BJ (cell line): ENCODE data around the gene BCAN. TPM values are rescaled to one million over a fixed set of nuclear protein-coding genes. Genes with fewer than 3 reads are reported as not detected.

Experiments used
- CTCF ChIA-PET: fragments of 350-600 bp; formaldehyde crosslinking; extraction: SDS; loops from one replicate; lab custom pipeline; 2021; ENCODE audit warnings: antibody characterized with exemption, inconsistent platforms; lab: Yijun Ruan, JAX
- POLR2A ChIA-PET: fragments of 300-600 bp; sonication (Branson Sonifier 250); formaldehyde crosslinking; extraction: SDS; loops from one replicate; lab custom pipeline; 2021; ENCODE audit warnings: antibody characterized with exemption; lab: Charles Lee
- DNase-seq: peaks from one replicate; pipeline ENCODE4 v3.0.0-alpha.2; 2011; ENCODE audit warnings: low read depth
- H3K27me3 ChIP-seq: 2 replicates; pipeline ENCODE4 v1.6.0; 2011; ENCODE audit warnings: low read length; ENCODE audit not compliant: control insufficient read depth, insufficient read depth
- H3K36me3 ChIP-seq: 2 replicates; pipeline ENCODE4 v1.5.1; 2011; ENCODE audit warnings: low read length; ENCODE audit not compliant: control insufficient read depth, insufficient read depth
- H3K4me3 ChIP-seq: 2 replicates; pipeline ENCODE4 v1.5.1; 2011; ENCODE audit warnings: low read depth, mild to moderate bottlenecking, control low read depth, low read length
- polyA plus RNA-seq: library from polyadenylated mRNA; depleted of rRNA; stranded (reverse); fragments of >200 nt; gene quantifications from 2 replicates; pipeline ENCODE4 v1.2.3, GENCODE V29; 2011
- TF ChIP-seq, protein P1 (sequence below): IDR thresholded peaks from 2 replicates; pipeline ENCODE4 v1.5.1; 2011; ENCODE audit warnings: low read depth, mild to moderate bottlenecking, control low read depth, inconsistent platforms, low read length, moderate library complexity; ENCODE audit not compliant: insufficient read depth

BCAN gene
- polyA plus RNA-seq, 1 experiment = 0.02 TPM

DNA sequence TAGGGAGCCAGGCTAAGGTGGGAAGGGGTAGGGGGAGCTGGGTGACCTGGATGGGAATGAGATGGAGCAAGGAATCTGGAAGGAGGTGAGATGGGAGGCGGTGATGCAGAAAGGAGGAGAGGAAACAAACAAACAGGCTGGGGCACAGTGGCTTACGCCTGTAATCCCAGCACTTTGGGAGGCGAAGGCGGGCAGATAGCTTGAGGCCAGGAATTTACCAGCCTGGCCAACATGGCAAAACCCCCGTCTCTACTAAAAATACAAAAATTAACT lies 52.7 kb downstream of the BCAN start:
- Histone ChIP-seq H3K4me3 (no peak overlapping the region), H3K27me3 (no peaks in the 10 kb centered on the region), H3K36me3 (peaks cover 8% of the 10 kb centered on the region)
- no peak for DNase-seq
- TF ChIP-seq, protein P1, sequence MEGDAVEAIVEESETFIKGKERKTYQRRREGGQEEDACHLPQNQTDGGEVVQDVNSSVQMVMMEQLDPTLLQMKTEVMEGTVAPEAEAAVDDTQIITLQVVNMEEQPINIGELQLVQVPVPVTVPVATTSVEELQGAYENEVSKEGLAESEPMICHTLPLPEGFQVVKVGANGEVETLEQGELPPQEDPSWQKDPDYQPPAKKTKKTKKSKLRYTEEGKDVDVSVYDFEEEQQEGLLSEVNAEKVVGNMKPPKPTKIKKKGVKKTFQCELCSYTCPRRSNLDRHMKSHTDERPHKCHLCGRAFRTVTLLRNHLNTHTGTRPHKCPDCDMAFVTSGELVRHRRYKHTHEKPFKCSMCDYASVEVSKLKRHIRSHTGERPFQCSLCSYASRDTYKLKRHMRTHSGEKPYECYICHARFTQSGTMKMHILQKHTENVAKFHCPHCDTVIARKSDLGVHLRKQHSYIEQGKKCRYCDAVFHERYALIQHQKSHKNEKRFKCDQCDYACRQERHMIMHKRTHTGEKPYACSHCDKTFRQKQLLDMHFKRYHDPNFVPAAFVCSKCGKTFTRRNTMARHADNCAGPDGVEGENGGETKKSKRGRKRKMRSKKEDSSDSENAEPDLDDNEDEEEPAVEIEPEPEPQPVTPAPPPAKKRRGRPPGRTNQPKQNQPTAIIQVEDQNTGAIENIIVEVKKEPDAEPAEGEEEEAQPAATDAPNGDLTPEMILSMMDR = no peak
- POLR2A ChIA-PET = no interaction called here
- CTCF ChIA-PET = interaction anchor here (1.1 to 41.7 kb wide), 4 partner anchors 7 to 225 kb away, joined by 3 to 1556 read pairs (median 780); partner anchors contain the start of genes CRABP2, ISG20L2, METTL25B and NES

DNA sequence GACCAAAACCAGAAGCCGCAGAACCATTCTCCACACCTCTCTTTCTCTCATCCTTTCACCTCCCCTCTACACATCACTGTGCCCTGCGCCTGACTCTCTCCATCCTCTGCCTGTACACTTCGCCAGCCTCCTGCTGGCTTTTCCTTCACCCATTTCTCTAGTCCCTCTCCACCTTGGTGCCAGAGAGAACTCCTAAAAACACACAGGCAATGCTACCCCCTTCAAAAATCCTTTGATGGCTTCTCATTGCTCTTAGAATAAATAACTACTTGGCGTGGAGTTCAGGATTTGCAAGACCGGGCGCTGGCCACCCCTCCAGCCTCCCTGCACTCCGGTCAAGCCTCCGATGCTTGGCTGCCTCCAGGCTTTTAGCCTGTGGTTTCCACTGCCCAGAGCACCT lies 54.8 kb downstream of the BCAN start:
- Histone ChIP-seq H3K36me3 (peaks cover 24% of the 10 kb centered on the region), H3K27me3 (no peaks in the 10 kb centered on the region), H3K4me3 (no peak overlapping the region)
- CTCF ChIA-PET = interaction anchor here (31.9 to 41.7 kb wide), 2 partner anchors 10 to 17 kb away, joined by 1556 read pairs; partner anchors contain the start of genes CRABP2, ISG20L2, METTL25B and NES
- DNase-seq = no peak
- TF ChIP-seq, protein P1 = no peak
- POLR2A ChIA-PET = no interaction called here

DNA sequence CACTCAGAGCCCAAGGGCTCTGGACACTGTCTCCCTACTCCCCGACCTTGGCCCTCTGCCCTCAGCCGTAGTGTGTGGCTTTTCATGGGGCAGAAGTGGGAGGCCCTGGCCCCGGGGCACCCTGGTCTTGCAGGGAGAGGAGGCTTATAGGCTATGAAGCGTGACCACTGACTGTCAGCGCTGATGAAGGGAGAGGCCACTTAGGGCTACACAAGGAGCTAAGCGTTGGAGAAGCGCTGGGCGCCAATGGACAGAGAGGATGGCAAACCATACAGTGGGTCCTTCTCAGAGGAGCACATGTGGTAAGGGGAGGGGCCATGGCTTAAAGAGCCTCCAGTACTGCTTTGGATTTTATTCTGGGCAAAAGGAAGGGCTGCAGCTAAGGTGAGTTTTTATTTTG lies 55.6 kb downstream of the BCAN start:
- H3K36me3 ChIP-seq = peaks cover 24% of the 10 kb centered on the region
- no peaks in the 10 kb centered on the region for H3K27me3 ChIP-seq
- ChIA-PET POLR2A (no interaction called here), CTCF (interaction anchor here (0.9 to 41.7 kb wide), 3 partner anchors 10 to 163 kb away, joined by 3 to 1556 read pairs (median 1556); partner anchors contain the start of genes CRABP2, ISG20L2, METTL25B and NES)
- H3K4me3 ChIP-seq = no peak overlapping the region
- TF ChIP-seq, protein P1 = no peak
- no peak for DNase-seq

DNA sequence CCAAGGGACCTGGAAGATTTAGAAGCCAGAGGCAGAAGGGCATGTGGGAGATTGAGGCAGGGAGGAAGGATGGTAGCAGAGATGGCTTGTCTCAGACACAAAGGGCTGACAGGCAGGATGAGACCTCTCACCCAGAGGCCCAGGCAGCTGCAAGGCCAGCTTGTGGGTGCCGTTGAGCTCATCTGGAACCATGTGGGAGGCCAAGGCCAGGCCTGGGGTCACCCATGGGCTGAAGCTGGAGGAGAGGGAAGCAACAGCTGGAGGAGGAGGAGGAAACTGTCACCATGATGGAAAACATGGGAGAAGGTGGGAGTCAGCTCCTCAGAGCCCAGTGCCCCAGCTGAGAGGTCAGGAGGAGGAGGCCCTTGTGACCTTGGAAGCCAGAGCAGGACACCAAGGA lies 57.1 kb downstream of the BCAN start:
- no peak overlapping the region for H3K4me3 ChIP-seq
- ChIA-PET CTCF (interaction anchor here (31.9 to 41.7 kb wide), 2 partner anchors 12 to 15 kb away, joined by 1556 read pairs; partner anchors contain the start of genes CRABP2, ISG20L2, METTL25B and NES), POLR2A (no interaction called here)
- H3K36me3 ChIP-seq = peaks cover 24% of the 10 kb centered on the region
- no peak for DNase-seq
- TF ChIP-seq, protein P1 = no peak
- no peaks in the 10 kb centered on the region for H3K27me3 ChIP-seq

DNA sequence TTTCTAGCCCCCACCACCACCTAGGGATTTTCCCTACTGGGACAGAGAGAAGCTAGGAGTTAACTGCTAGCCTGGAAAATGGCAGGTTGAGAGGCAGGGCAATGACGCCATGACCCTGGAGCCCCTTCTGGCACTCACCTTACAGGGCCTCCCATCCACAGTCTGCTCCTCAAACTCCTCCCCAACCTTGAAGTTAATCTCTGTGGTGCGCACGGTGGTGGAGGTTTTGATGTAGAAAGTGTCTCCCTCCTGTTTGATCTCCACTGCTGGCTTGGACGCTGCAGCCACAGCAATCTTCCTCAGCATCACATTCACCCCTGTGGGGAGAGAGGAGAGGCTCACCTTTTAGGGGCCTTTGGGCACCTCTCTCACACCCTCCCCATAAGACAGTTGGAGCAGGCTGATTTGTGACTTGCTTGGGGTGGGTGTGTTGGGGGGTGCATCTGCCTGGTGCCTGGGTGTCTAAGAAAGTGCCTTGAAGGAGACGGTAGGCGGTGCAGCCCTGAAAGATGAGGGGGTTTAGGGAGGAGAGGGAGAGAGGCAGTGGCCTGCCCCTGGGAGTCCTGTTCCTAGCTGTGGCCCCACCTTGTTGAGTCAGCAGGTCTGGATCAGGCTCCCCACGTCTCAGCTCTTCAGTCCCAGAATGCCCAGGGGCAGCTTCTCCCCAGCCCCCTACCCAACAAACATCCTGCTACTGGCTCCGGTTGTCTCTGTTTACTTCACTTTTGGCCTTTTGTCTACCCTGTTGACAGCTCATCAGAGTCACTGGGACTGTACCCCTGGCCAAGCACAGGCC lies 59.0 kb downstream of the BCAN start:
- H3K36me3 ChIP-seq = peaks cover 24% of the 10 kb centered on the region
- H3K4me3 ChIP-seq = no peak overlapping the region
- ChIA-PET POLR2A (no interaction called here), CTCF (interaction anchor here (1.0 to 41.7 kb wide), 4 partner anchors 13 to 190 kb away, joined by 3 to 1556 read pairs (median 780); partner anchors contain the start of genes CRABP2, ISG20L2, METTL25B and NES)
- DNase-seq = no peak
- no peaks in the 10 kb centered on the region for H3K27me3 ChIP-seq
- TF ChIP-seq, protein P1 = no peak
